Activated CD8-positive, alpha-beta T cell treated with anti-CD3 and anti-CD28 coated beads for 36 hours (primary cell): ENCODE measurements around the gene RPL36A. TPM values are rescaled to one million over a fixed set of nuclear protein-coding genes. Genes with fewer than 3 reads are reported as not detected.

Experiments used
- ATAC-seq: fragments of 200-7000 bp; cut with Tn5 transposase; one replicate; pipeline ENCODE4 v1.10.0; 2021; ENCODE audit warnings: mild to moderate bottlenecking, moderate library complexity
- CTCF ChIA-PET: fragments of 350-600 bp; sonication (Branson Sonifier 250); formaldehyde crosslinking; loops from one replicate; lab custom pipeline; 2021; ENCODE audit warnings: antibody characterized with exemption; lab: Charles Lee
- POLR2A ChIA-PET: fragments of 350-600 bp; sonication (Branson Sonifier 250); formaldehyde crosslinking; loops from one replicate; lab custom pipeline; 2021; ENCODE audit warnings: antibody characterized with exemption; lab: Charles Lee
- DNase-seq: peaks from one replicate; pipeline ENCODE4 v3.0.0-alpha.2; 2020
- H3K27ac Mint-ChIP-seq: one replicate; pipeline ENCODE4 v1.8.0; 2021; ENCODE audit warnings: mild to moderate bottlenecking, mixed read lengths
- H3K27me3 Mint-ChIP-seq: one replicate; pipeline ENCODE4 v1.8.0; 2021; ENCODE audit warnings: mixed read lengths
- H3K36me3 Mint-ChIP-seq: one replicate; pipeline ENCODE4 v1.8.0; 2021; ENCODE audit warnings: low read depth, mixed read lengths
- H3K4me1 Mint-ChIP-seq: one replicate; pipeline ENCODE4 v1.8.0; 2021; ENCODE audit warnings: low read depth, mixed read lengths
- H3K4me3 Mint-ChIP-seq: one replicate; pipeline ENCODE4 v1.8.0; 2021; ENCODE audit warnings: mild to moderate bottlenecking, moderate library complexity, mixed read lengths
- H3K9me3 Mint-ChIP-seq: one replicate; pipeline ENCODE4 v1.8.0; 2021; ENCODE audit warnings: mixed read lengths
- CTCF ChIP-seq: fragments of 200-600 bp; IDR thresholded peaks from one replicate; pipeline ENCODE4 v1.8.0; 2022; ENCODE audit warnings: antibody characterized with exemption, mild to moderate bottlenecking
- intact Hi-C: fragments of 100-400 bp; cut with micrococcal nuclease; formaldehyde crosslinking; loops from one replicate; pipeline ENCODE4 v1.10.0; 2022
- total RNA-seq, 2 experiments: library from RNA; stranded (reverse); gene quantifications; one replicate each; pipeline ENCODE4 v1.2.3, GENCODE V29; 2021

The RPL36A gene
- total RNA-seq, 2 experiments from 2014 or later, result 264 to 302 TPM

GRCh38 chrX:101410461-101410860, 19.6 kb downstream of the RPL36A start:
- Mint-ChIP-seq H3K9me3 (no peaks in the 10 kb centered on the region), H3K4me1 (peaks cover 41% of the 10 kb centered on the region), H3K27ac (peak overlapping the region; percentile 91), H3K36me3 (peaks cover 22% of the 10 kb centered on the region), H3K27me3 (peaks cover 2% of the 10 kb centered on the region), H3K4me3 (peak overlapping the region; percentile 74)
- ATAC-seq (no peak), DNase-seq (peak; percentile 20)
- ChIA-PET POLR2A (no interaction called here), CTCF (no interaction called here)
- TF ChIP-seq CTCF, result no peak
- intact Hi-C loops, result loop anchor here (10.0 kb wide), 1 partner anchor 184 kb away; no protein-coding TSS in a partner anchor

GRCh38 chrX:101411984-101412383, 21.2 kb downstream of the RPL36A start:
- H3K27me3 Mint-ChIP-seq, result peaks cover 2% of the 10 kb centered on the region
- peaks cover 20% of the 10 kb centered on the region for H3K36me3 Mint-ChIP-seq
- ATAC-seq (no peak), DNase-seq (no peak)
- intact Hi-C loops, result loop anchor here (10.0 kb wide), 1 partner anchor 183 kb away; no protein-coding TSS in a partner anchor
- no peaks in the 10 kb centered on the region for H3K9me3 Mint-ChIP-seq
- POLR2A ChIA-PET, result interaction anchor here (1.2 kb wide), 1 partner anchor 21 kb away, joined by 3 read pairs; the partner anchor contains the start of gene RPL36A
- H3K4me1 Mint-ChIP-seq, result peaks cover 49% of the 10 kb centered on the region
- no peak overlapping the region for H3K4me3 Mint-ChIP-seq
- no peak for TF ChIP-seq CTCF
- CTCF ChIA-PET, result no interaction called here
- H3K27ac Mint-ChIP-seq, result peak overlapping the region; percentile 73

- H3K27me3 Mint-ChIP-seq, result no peaks in the 10 kb centered on the region
- peak overlapping the region; percentile 91 for H3K27ac Mint-ChIP-seq
- POLR2A ChIA-PET, result interaction anchor here (1.8 to 3.7 kb wide), 2 partner anchors 18 to 24 kb away, joined by 4 to 23 read pairs; partner anchors contain the start of gene RPL36A
- peak; percentile 74 for ATAC-seq
- no peaks in the 10 kb centered on the region for H3K9me3 Mint-ChIP-seq
- TF ChIP-seq CTCF, result peak; percentile 60
- H3K36me3 Mint-ChIP-seq, result peaks cover 22% of the 10 kb centered on the region
- DNase-seq, result peak; percentile 30
- peak overlapping the region; percentile 43 for H3K4me3 Mint-ChIP-seq
- CTCF ChIA-PET, result interaction anchor here (0.6 to 2.0 kb wide), 10 partner anchors 13 to 488 kb away, joined by 3 to 7 read pairs (median 3); no protein-coding TSS in a partner anchor
- intact Hi-C loops, result loop anchor here (2.0 to 10.0 kb wide), 2 partner anchors 179 to 383 kb away; no protein-coding TSS in a partner anchor
- H3K4me1 Mint-ChIP-seq, result peaks cover 61% of the 10 kb centered on the region
Measured at GRCh38 chrX:101415180-101416145, 24.7 kb downstream of the RPL36A start.

- DNase-seq, result no peak
- Mint-ChIP-seq H3K27me3 (no peaks in the 10 kb centered on the region), H3K36me3 (peaks cover 25% of the 10 kb centered on the region), H3K4me3 (no peak overlapping the region), H3K4me1 (peaks cover 53% of the 10 kb centered on the region), H3K27ac (peak overlapping the region; percentile 86), H3K9me3 (no peaks in the 10 kb centered on the region)
- intact Hi-C loops, result loop anchor here (10.0 kb wide), 1 partner anchor 178 kb away; no protein-coding TSS in a partner anchor
- ChIA-PET POLR2A (interaction anchor here (0.6 to 3.7 kb wide), 2 partner anchors 25 to 336 kb away, joined by 4 to 23 read pairs; partner anchors contain the start of gene RPL36A), CTCF (interaction anchor here (0.9 to 2.0 kb wide), 3 partner anchors 12 to 179 kb away, joined by 3 to 5 read pairs (median 5); no protein-coding TSS in a partner anchor)
- no peak for TF ChIP-seq CTCF
- ATAC-seq, result no peak
Measured at GRCh38 chrX:101416691-101417090, 25.9 kb downstream of the RPL36A start.
